ENCODE data around the gene SLC25A11.
"Not testable (repeated sequence)": the region's sequence is repeated elsewhere in the genome, so short reads cannot be mapped to it uniquely, and the experiment has no call there.

- not testable (repeated sequence) for TF ChIP-seq POLR2A, CTCF (IDR thresholded peaks at IDR 0.05)
These were observed 33.2 kb downstream of the SLC25A11 start for GRCh38 chr17:4906642-4907041.
